NCI-H1417 (cell line): ENCODE data around the gene TMPRSS3.
A peak's percentile ranks its signal among the peaks of the same experiment; 100 is the strongest.

ENCODE experiments used
- DNase-seq, 3 experiments: peaks; one replicate each; lab custom pipeline; 2025; lab: John Stamatoyannopoulos, UW

Gene TMPRSS3

DNA sequence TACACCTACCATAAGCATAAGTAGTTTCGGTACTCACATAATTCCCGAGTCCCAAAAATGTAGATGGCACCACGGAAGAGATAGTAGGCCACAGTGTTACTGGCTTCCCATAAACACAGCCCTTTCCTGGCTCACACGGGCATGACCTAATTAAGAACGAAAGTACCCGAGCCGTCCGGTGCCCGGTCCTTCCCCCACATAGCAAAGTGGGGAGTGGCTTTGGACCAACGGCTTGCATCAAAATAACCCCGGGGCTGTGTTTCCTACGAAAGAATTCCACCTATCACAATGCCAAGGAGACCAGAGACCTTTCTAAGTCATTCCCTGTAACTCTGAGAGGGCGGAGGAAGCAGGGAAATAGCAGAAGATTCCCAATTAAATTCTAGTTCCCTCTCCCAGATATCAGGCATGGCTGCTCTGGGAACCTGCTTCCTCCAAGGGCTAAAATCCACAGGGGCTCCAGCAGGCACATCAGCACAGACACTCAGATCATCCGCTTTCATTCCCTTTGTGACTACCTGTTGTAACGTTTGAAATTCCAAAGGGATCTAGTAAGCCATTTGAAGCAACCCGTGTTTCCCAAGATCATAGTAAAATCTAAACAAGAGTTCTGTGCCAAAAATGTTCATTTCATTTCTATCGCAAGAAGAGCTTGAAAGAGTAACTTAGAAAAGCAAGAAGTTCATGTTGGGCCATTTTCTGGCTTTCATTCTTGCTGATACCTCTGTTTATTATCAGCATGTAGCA, at the start of gene TMPRSS3:
TSS of gene TMPRSS3 (minus strand) at position 148 of the 747 bp plus-strand sequence. CDS start 635 bp downstream, outside the sequence.
- no peak for DNase-seq

DNA sequence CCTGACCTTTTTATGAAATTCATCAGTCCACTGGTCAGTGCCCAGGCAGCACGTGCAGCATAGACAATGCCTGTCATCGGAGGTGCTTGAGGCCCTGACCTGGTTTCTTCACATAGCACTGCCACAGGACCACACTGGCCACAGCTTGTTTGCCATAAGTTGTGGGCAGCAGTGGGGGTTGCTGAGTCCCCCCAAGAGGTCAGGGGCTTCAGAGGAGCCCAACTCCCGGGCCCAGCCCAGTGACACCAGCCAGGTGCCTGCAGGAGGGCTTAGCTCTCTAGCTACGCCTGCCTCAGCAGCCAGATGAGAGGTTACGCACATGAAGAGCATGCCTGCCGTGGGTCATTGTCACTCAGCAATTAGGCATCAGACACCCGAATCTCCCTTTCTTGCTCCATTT, 49.5 kb upstream of the TMPRSS3 start:
- no peak for DNase-seq

- no peak for DNase-seq
Measured at GRCh38 chr21:42444745-42445059, 48.9 kb upstream of the TMPRSS3 start.

DNA sequence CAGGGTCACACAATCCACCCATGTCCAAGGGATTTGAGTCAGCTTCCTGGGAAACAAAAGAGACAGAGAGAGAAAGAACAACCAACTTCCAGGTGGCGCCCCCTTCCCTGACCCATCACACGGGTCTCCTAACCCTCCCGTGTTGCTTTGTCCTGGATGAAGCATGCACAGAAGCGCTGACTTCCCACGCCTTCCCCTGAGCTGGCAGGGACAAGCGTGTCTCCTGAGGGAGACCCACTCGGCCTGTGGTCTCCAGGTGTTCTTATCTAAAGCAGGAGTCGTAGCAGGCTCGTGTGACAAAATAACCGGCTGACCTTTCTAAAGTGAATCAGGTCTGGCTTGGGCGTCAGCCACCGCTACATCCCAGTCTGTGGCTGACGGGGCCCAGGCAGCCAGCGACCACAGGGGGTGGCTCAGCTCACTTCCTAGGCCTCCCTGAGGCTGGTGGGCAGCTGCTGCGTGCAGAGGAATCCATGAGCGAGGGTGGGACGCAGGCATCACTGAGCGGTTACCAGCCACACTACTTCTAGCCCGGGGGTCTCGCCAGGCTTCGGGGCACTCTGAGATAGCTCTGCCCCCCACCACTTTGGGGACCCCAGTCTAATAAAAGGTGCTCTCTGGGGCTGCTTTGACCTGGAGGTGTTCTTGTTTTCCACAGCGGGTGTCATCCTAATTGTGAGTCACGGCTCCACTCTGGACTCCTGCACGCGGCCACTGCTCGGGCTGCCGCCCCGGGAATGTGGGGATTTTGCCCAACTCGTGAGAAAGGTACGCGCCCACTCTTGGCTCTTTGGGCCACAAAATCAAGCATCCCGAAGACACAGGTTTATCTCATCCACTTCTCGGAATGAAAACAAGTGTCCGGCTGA, 48.3 kb upstream of the TMPRSS3 start:
- no peak for DNase-seq

DNA sequence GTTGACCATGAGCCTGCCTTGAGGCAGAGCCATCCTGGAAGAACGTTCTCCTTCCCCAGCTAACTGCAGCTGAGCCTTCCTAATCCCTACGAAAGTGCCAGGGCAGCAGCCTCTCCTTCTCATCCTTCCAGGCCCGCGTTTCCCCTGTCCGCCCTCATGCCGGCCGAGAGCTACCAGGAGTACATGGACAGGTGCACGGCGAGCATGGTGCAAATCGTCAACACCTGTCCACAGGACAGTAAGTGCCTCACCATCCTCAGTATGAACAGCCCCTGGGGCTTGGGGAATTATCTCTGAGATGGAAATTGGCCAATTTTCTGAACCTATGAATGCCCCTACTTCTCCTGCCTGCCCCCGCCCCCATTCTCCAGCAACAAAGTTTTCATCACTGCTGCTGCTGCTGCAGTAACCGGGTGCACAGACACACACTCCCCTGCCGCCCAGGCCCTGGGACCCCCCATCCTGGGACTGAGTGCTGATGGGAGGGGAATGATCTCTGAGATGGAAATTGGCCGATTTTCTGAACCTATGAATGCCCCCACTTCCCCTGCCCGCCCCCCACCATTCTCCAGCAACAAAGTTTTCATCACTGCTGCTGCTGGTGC, 47.4 kb upstream of the TMPRSS3 start:
- peak in 1 of 3 experiments; percentile 21 for DNase-seq

DNA sequence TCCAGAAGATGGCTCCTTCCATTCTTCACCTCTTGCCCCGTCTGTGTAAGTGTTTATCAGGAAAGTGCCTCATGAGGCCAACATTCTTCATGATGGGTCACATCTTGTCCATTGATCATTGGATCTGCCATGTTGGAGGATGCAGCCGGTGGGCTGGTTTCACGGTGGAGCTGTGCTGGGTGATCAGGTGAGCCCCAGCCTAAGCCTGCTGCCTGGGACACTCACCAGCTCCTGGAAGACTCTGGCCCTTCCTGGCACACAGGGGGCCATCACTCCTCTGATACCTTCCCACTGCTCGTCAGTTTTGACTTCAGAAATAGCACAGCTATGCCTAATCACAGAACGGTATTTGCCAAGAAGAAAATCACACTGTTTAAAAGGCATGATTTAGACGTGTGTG, 46.1 kb upstream of the TMPRSS3 start:
- no peak for DNase-seq

GRCh38 chr21:42440187-42440792, 44.4 kb upstream of the TMPRSS3 start:
- no peak for DNase-seq

DNA sequence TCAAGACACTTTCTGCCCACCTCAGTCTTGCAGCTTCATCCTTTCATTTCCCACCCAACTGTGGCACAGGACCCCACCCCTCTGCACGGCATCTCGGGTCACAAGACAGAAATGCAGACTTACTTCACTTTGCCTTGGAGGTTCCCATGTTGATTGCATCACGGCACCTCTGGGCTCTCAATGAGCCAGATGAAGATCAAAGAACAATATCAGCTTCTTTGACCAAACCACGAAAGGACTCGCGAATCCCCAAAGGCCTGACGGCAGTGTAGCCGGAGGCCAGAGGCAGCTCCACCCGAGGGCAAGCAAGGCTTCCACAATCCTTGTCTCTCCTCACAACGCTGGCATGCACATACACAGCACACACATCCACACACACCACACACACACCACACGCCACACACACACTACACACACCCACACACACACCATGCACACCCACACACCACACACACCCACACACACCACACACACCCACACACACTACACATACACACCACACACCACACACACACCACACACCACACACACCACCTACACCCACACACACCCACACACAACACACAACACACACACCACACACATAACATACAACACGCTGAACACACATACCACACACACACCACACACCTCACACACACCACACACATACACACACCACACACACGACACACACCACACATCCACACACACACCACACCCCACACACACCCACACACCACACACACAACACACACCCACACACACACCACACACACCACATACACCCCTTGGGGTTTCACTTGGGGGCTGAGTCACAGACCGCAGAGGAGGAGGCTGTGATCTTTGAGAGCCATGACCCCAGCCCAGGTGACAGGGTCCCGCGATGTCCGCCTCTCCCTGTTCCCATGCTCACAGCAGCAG, 43.7 kb upstream of the TMPRSS3 start:
- no peak for DNase-seq

DNA sequence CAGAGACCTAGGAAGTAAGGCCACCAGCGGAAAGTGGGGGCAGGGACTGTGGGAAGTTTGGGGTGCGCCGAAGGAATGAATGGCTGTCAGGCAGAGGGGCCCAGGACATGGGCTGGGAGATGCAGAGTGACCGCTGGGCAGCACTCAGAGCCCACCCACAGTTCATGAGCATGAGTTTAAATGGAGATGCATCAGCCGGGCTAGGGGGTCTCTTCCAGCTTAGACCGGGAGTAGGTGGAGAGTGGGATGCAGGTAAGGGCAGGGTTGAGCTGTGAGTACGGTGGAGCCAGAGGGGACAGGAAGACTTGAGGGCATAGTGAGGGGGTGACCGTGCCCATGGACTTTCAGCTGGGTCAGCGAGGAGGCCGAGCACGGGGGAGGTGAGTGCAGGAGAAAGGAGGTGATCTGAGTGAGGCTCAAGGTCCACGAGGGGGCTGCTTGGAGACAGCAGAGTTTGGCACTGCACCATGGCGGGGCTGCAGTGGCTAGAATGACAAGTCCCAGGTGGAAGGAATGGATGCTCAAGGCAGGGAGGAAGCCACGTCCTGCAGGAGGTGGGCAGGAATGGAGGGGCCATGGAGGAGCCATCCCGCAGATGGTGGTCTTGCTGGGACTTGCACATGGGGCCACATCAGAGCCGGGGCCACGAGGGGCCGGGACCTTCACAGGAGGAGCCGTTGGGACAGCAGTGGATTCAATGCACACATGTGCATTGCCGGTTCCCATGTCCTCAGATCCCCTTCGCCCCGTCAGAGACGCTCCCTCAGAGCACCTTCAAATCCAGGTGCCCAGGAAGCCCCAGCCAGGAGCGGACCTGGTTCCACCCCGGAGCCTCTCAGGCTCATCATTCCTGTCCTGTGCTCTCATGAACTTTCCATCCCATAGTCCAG, 42.7 kb upstream of the TMPRSS3 start:
- DNase-seq = no peak

DNA sequence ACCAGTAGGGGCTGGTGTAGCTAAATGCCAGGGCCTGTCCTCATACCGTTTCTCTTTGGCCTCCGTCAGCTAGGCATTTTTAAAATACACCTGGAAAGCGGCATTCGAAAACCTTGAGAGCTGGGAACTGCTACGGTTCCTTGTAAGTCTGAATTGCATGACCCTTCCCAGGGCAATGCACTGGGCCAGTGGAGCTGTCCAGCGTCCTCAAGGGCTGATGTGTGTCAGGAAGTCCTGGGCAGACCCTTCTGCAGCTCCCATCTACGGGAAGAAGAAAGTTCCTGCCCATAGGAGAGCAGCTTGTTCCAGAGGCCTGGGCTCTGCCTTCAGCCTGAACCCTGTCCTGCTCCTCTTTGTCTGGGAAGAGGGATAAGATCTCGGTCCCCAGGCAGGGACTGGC, 41.9 kb upstream of the TMPRSS3 start:
- DNase-seq = no peak

GRCh38 chr21:42436914-42437313, 41.1 kb upstream of the TMPRSS3 start:
- DNase-seq = no peak

- DNase-seq = no peak
Measured at GRCh38 chr21:42435833-42436232, 40.0 kb upstream of the TMPRSS3 start.

DNA sequence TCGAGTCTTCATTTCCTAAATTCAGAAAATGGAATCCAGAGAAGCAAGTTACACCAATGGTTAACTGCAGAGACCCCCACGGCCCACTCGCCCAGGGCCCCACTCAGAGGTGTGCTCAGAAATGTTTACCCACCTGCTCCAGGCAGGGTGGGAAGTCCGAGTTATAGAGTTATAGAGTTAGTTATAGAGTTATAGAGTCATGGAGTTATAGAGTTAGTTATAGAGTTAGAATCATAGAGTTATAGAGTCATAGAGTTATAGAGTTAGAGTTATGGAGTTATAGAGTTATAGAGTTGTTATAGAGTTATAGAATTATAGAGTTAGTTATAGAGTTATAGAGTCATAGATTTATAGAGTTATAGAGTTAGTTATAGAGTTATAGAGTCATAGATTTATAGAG, 39.5 kb upstream of the TMPRSS3 start:
- no peak for DNase-seq

GRCh38 chr21:42434884-42435283, 39.0 kb upstream of the TMPRSS3 start:
- no peak for DNase-seq

DNA sequence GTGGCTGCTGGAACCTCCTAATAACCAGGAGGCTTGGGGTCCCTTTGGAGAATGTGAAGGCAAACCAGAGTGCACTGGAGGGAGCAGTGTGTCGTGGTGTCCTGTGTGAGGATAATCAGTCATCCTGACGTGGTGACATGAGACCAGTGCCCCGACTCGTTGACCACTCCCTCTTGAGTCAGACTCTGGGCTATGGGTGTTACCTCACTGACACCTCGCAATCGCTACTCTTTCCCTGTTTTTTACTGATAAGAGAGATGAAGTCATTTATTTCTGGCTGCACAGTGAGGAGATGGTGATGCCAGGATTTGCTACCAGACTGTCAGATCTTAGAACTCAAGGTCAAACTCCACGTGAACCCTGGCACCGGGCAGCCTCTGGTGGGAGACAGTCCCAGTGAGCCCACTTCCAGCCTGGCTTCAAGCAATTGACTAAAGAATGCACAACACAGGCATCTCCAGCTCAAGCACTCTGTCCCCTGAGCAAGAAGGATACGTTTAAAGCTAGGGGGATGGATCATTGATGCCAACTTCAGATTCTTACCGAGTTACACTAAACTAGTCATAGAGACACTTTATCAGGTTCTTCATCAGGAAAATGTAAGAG, 38.2 kb upstream of the TMPRSS3 start:
- DNase-seq = no peak

GRCh38 chr21:42432695-42433094, 36.8 kb upstream of the TMPRSS3 start:
- no peak for DNase-seq

- DNase-seq = no peak
Measured at GRCh38 chr21:42431196-42431595, 35.3 kb upstream of the TMPRSS3 start.

DNA sequence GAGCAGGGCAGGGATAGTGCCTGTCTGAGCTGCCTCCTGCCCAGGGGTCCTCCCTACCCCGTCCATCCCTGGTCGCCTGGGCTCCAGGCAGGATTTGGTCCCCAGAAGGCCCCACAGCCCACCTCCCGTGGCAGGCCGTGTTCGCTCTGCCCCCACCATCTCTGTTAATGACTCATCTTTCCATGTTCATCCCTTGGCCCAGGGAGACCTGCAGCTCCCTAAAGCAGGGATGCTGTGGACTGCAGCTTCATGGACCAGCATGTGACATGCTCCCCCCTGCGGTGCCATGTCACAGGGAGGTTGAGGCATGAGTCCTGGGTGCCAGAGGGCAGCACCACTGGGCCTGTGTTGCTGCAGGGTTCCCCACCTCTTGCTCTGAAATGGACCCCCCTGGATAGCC, 34.7 kb upstream of the TMPRSS3 start:
- DNase-seq = no peak

- no peak for DNase-seq
Measured at GRCh38 chr21:42429856-42430255, 34.0 kb upstream of the TMPRSS3 start.

- DNase-seq = no peak
Measured at GRCh38 chr21:42429021-42429420, 33.2 kb upstream of the TMPRSS3 start.
